GM12891 (cell line): ENCODE data around the gene SLC15A1.

Experiments used
- POLR2A ChIP-seq: IDR thresholded peaks from 2 replicates; pipeline ENCODE4 v1.6.1; 2011; ENCODE audit warnings: low read depth, low read length, control low read depth
- POLR2AphosphoS5 ChIP-seq: IDR thresholded peaks from 2 replicates; pipeline ENCODE4 v1.6.1; 2011; ENCODE audit warnings: low read depth, low read length, control low read depth

GRCh38 chr13:98664924-98665637, 87.4 kb downstream of the SLC15A1 start:
- no peak for TF ChIP-seq POLR2AphosphoS5
- TF ChIP-seq POLR2A, result no peak
